SK-N-SH treated with all-trans-retinoic acid at 6 μM for 48 hours (cell line): ENCODE data around the gene ACIN1.

Source experiments
- ARNTL ChIP-seq: fragments of 450-650 bp; formaldehyde crosslinking; IDR thresholded peaks from 2 replicates; pipeline ENCODE4 v1.5.0; 2020; ENCODE audit warnings: low read depth, mild to moderate bottlenecking, moderate library complexity, borderline replicate concordance
- CREB5 ChIP-seq: fragments of 250-450 bp; sonication (Bioruptor Pico); IDR thresholded peaks from 2 replicates; pipeline ENCODE4 v1.5.1; 2020; ENCODE audit warnings: low read depth, mild to moderate bottlenecking, moderate library complexity
- ESRRG ChIP-seq: fragments of 250-450 bp; sonication (Bioruptor Pico); IDR thresholded peaks from 2 replicates; pipeline ENCODE4 v1.6.1; 2021; ENCODE audit warnings: mild to moderate bottlenecking
- OSR1 ChIP-seq: fragments of 250-450 bp; sonication (Bioruptor Pico); IDR thresholded peaks from 2 replicates; pipeline ENCODE4 v1.8.0; 2022; ENCODE audit warnings: moderate library complexity, mild to moderate bottlenecking, inconsistent platforms
- TOX ChIP-seq: fragments of 250-450 bp; sonication (Bioruptor Pico); IDR thresholded peaks from 2 replicates; pipeline ENCODE4 v1.8.0; 2021; ENCODE audit warnings: mild to moderate bottlenecking, moderate library complexity, borderline replicate concordance
- TSHZ2 ChIP-seq: fragments of 250-450 bp; sonication (Bioruptor Pico); IDR thresholded peaks from 2 replicates; pipeline ENCODE4 v1.5.0; 2020; ENCODE audit warnings: mild to moderate bottlenecking, moderate library complexity
- ZFP3 ChIP-seq: fragments of 250-450 bp; sonication (Bioruptor Pico); IDR thresholded peaks from 2 replicates; pipeline ENCODE4 v1.5.0; 2020; ENCODE audit warnings: mild to moderate bottlenecking, moderate library complexity
- ZFP30 ChIP-seq: fragments of 450-650 bp; formaldehyde crosslinking; IDR thresholded peaks from 2 replicates; pipeline ENCODE4 v1.5.0; 2022; ENCODE audit warnings: mild to moderate bottlenecking, moderate library complexity

- TF ChIP-seq OSR1 (CRISPR knock-in tag) (no peak), TOX (CRISPR knock-in tag) (no peak), CREB5 (no peak), TSHZ2 (CRISPR knock-in tag) (no peak), ESRRG (CRISPR knock-in tag) (no peak), ZFP30 (CRISPR knock-in tag) (no peak), ZFP3 (no peak), ARNTL (CRISPR knock-in tag) (no peak)
Measured at GRCh38 chr14:23074906-23075305, 20.0 kb downstream of the ACIN1 start.
